Vagina (tissue), 2 donors: ENCODE measurements around the gene COMMD2.

Experiments used
- POLR2A ChIP-seq, 2 donors: fragments of 450-650 bp; IDR thresholded peaks; one replicate each; pipeline ENCODE4 v1.6.1; 2017; ENCODE audit warnings: antibody characterized with exemption in 2 of 2, mild to moderate bottlenecking in 2 of 2, moderate library complexity in 2 of 2
- POLR2AphosphoS5 ChIP-seq, 2 donors: sonication (generic); formaldehyde crosslinking; IDR thresholded peaks; one replicate each; pipeline ENCODE4 v1.9.0; 2017; ENCODE audit warnings: antibody characterized with exemption in 2 of 2, mild to moderate bottlenecking in 2 of 2, low read depth in 1 of 2; ENCODE audit not compliant: insufficient read depth in 1 of 2
- TF ChIP-seq, protein P1 (sequence below), 3 experiments: fragments of 450-650 bp in 2 of 3; fragments of 200-600 bp in 1 of 3; sonication (generic) in 1 of 3; IDR thresholded peaks; one replicate each; pipeline ENCODE4 v1.5.1; 2017 to 2019; ENCODE audit warnings: antibody characterized with exemption in 3 of 3, mild to moderate bottlenecking in 2 of 3, moderate library complexity in 2 of 3

DNA sequence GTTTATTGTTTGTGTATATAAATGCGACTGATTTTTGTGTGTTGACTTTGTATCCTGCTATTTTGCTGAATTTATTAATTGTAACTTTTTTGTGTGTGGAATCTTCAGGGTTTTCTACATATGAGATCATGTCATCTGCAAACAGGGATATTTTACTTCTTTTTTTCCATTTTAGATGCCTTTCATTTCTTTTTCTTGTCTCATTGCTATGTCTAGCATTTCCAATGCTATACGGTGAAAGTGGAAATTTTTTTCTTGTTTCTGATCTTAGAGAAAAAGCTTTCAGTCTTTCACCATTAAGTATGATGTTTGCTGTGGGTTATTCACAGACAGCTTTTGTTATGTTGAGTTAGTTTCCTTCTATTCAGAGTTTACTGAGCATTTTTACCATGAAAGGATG lies 31.4 kb downstream of the COMMD2 start:
- TF ChIP-seq, protein P1, sequence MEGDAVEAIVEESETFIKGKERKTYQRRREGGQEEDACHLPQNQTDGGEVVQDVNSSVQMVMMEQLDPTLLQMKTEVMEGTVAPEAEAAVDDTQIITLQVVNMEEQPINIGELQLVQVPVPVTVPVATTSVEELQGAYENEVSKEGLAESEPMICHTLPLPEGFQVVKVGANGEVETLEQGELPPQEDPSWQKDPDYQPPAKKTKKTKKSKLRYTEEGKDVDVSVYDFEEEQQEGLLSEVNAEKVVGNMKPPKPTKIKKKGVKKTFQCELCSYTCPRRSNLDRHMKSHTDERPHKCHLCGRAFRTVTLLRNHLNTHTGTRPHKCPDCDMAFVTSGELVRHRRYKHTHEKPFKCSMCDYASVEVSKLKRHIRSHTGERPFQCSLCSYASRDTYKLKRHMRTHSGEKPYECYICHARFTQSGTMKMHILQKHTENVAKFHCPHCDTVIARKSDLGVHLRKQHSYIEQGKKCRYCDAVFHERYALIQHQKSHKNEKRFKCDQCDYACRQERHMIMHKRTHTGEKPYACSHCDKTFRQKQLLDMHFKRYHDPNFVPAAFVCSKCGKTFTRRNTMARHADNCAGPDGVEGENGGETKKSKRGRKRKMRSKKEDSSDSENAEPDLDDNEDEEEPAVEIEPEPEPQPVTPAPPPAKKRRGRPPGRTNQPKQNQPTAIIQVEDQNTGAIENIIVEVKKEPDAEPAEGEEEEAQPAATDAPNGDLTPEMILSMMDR (IDR thresholded peaks at IDR 0.05): no peak
- TF ChIP-seq POLR2A (IDR thresholded peaks at IDR 0.05): no peak
- TF ChIP-seq POLR2AphosphoS5 (IDR thresholded peaks at IDR 0.05; ENCODE audit: insufficient read depth in 1 of 2, low read depth in 1 of 2): no peak
